H1 (cell line): ENCODE results near the gene RBBP9. TPM values are rescaled to one million over a fixed set of nuclear protein-coding genes. Genes with fewer than 3 reads are reported as not detected.

Source experiments
- CBX5 ChIP-seq: fragments of 300-800, 300-1000 bp; sonication (generic); IDR thresholded peaks from 2 replicates; pipeline ENCODE4 v1.7.1; 2016; ENCODE audit warnings: antibody characterized with exemption, low read length, low read depth
- POLR2AphosphoS5 ChIP-seq: IDR thresholded peaks from 2 replicates; pipeline ENCODE4 v1.6.1; 2011; ENCODE audit warnings: low read depth, low read length
- RBBP5 ChIP-seq: IDR thresholded peaks from 2 replicates; pipeline ENCODE4 v1.7.1; 2012; ENCODE audit warnings: low read depth, mild to moderate bottlenecking, inconsistent platforms, low read length, moderate library complexity, borderline replicate concordance
- polyA plus RNA-seq, 7 experiments: library from polyadenylated mRNA; depleted of rRNA in 3 of 7; stranded (reverse) in 5 of 7; unstranded in 2 of 7; fragments of >200 nt in 5 of 7; fragments of 200-250 nt in 2 of 7; gene quantifications; 1 replicate in 5 of 7; 2 replicates in 1 of 7; 4 replicates in 1 of 7; pipeline versions ENCODE4 v1.2.1 to v1.2.3, GENCODE V29; 2011 to 2013; ENCODE audit warnings: missing spikeins in 2 of 7, mixed read lengths in 2 of 7
- total RNA-seq: library from RNA; stranded (reverse); fragmentation: NEBNext Ultra II Directional; extraction: Animal tissue kit (Norgen Biotek cat#: 25700); gene quantifications from 2 replicates; pipeline ENCODE4 v1.2.1, GENCODE V29; 2021

RBBP9 gene
- total and polyA plus RNA-seq, 2 of the 8 experiments (the other 6 are each of a cell fraction or from before 2014, with no cell fraction given): 9.5 to 13.5 TPM

GRCh38 chr20:18533491-18533890 is 36.5 kb upstream of the RBBP9 start (continued):
- TF ChIP-seq POLR2AphosphoS5: no peak
- no peak for TF ChIP-seq CBX5
- TF ChIP-seq RBBP5: no peak
